MCF 10A (cell line): ENCODE results near the gene HMG20A. TPM values are rescaled to one million over a fixed set of nuclear protein-coding genes. Genes with fewer than 3 reads are reported as not detected.

ENCODE experiments used
- BruUV-seq: library from RNA; stranded (reverse); fragments of 400-500 nt; replicated peaks from 2 replicates; lab custom pipeline; 2021; lab: Mats Ljungman, UMichigan
- CTCF ChIA-PET: fragments of 300-600 bp; sonication (Branson Sonifier 250); formaldehyde crosslinking; extraction: SDS; loops from one replicate; lab custom pipeline; 2021; ENCODE audit warnings: antibody characterized with exemption, inconsistent platforms; lab: Yijun Ruan, JAX
- POLR2A ChIA-PET: fragments of 300-600, 350-650 bp; sonication (Branson Sonifier 250); formaldehyde crosslinking; extraction: SDS; loops from one replicate; lab custom pipeline; 2020; ENCODE audit warnings: antibody characterized with exemption, inconsistent platforms; lab: Yijun Ruan, JAX
- DNase-seq: peaks from one replicate; pipeline ENCODE4 v3.0.0-alpha.2; 2018; ENCODE audit not compliant: unreplicated experiment
- H3K27ac Mint-ChIP-seq: one replicate; pipeline ENCODE4 v1.8.0; 2022; ENCODE audit warnings: mild to moderate bottlenecking, low read depth, mixed read lengths; ENCODE audit not compliant: unreplicated experiment
- H3K27me3 Mint-ChIP-seq: one replicate; pipeline ENCODE4 v1.8.0; 2022; ENCODE audit warnings: mixed read lengths; ENCODE audit not compliant: insufficient read depth, unreplicated experiment
- H3K36me3 Mint-ChIP-seq: one replicate; pipeline ENCODE4 v1.8.0; 2022; ENCODE audit warnings: mild to moderate bottlenecking, moderate library complexity, mixed read lengths; ENCODE audit not compliant: insufficient read depth, unreplicated experiment
- H3K4me1 Mint-ChIP-seq: one replicate; pipeline ENCODE4 v1.8.0; 2022; ENCODE audit warnings: mixed read lengths; ENCODE audit not compliant: insufficient read depth, unreplicated experiment
- H3K4me3 Mint-ChIP-seq: one replicate; pipeline ENCODE4 v1.8.0; 2022; ENCODE audit warnings: mild to moderate bottlenecking, moderate library complexity, mixed read lengths; ENCODE audit not compliant: unreplicated experiment
- H3K9me3 Mint-ChIP-seq: one replicate; pipeline ENCODE4 v1.8.0; 2022; ENCODE audit warnings: mixed read lengths; ENCODE audit not compliant: unreplicated experiment
- intact Hi-C: fragments of 100-400 bp; cut with micrococcal nuclease; formaldehyde crosslinking; loops from 2 replicates; pipeline ENCODE4 v1.14.1; 2022
- total RNA-seq: library from RNA; stranded (reverse); gene quantifications from 2 replicates; pipeline ENCODE4 v1.2.3, GENCODE V29; 2022
- TF ChIP-seq, protein P1 (sequence below): fragments of 200-600 bp; IDR thresholded peaks from one replicate; pipeline ENCODE4 v1.8.0; 2022; ENCODE audit warnings: antibody characterized with exemption, mild to moderate bottlenecking; ENCODE audit not compliant: unreplicated experiment

HMG20A gene
- total RNA-seq, 1 experiment from 2014 or later: 39.7 TPM

DNA sequence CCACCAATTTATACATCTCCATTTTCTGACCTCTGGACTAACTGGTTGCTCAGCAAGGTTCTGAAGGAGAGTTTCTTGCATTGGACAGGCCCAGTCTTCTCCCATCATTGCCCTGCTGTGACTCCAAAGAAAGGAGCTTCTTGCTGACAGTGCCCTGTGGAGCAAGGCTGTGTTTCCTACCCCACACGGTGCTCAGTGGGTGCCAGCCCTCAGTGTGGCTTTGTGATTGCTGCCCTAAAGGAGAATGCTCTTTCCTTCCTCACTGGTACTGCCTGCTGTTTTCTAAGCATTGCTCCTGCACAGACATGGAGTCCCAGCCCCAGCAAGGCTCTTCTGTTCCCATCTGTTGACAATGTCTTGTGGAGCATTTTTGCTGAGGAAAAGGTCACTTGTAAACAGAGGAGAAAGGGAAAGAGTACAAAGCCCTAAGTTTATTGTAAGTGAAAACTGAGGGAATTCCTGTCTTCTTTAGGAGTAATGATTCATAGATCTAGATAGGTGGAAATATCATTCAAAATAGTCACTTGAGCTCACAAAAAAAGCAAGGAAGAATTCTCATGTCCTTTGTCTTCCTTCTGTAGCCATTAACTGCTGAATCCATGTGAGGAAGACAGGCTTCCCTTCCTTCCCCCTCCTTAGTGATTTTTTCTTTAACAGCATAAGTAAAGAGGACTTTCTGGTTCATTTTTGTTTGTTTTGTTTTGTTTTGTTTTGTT, 62.9 kb downstream of the HMG20A start:
- Mint-ChIP-seq H3K36me3 (peaks cover 45% of the 10 kb centered on the region), H3K9me3 (no peaks in the 10 kb centered on the region), H3K27ac (no peak overlapping the region), H3K4me1 (peaks cover 20% of the 10 kb centered on the region), H3K27me3 (no peaks in the 10 kb centered on the region), H3K4me3 (no peak overlapping the region)
- DNase-seq: no peak
- POLR2A ChIA-PET: interaction anchor here (0.5 to 2.2 kb wide), 4 partner anchors 10 to 280 kb away, joined by 3 to 5 read pairs (median 4); no protein-coding TSS in a partner anchor
- BruUV-seq: no TSS peak
- TF ChIP-seq, protein P1, sequence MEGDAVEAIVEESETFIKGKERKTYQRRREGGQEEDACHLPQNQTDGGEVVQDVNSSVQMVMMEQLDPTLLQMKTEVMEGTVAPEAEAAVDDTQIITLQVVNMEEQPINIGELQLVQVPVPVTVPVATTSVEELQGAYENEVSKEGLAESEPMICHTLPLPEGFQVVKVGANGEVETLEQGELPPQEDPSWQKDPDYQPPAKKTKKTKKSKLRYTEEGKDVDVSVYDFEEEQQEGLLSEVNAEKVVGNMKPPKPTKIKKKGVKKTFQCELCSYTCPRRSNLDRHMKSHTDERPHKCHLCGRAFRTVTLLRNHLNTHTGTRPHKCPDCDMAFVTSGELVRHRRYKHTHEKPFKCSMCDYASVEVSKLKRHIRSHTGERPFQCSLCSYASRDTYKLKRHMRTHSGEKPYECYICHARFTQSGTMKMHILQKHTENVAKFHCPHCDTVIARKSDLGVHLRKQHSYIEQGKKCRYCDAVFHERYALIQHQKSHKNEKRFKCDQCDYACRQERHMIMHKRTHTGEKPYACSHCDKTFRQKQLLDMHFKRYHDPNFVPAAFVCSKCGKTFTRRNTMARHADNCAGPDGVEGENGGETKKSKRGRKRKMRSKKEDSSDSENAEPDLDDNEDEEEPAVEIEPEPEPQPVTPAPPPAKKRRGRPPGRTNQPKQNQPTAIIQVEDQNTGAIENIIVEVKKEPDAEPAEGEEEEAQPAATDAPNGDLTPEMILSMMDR: no peak
- CTCF ChIA-PET: interaction anchor here (2.0 to 2.8 kb wide), 2 partner anchors 14 to 59 kb away, joined by 9 to 12 read pairs; no protein-coding TSS in a partner anchor
- intact Hi-C loops: no loop called here

DNA sequence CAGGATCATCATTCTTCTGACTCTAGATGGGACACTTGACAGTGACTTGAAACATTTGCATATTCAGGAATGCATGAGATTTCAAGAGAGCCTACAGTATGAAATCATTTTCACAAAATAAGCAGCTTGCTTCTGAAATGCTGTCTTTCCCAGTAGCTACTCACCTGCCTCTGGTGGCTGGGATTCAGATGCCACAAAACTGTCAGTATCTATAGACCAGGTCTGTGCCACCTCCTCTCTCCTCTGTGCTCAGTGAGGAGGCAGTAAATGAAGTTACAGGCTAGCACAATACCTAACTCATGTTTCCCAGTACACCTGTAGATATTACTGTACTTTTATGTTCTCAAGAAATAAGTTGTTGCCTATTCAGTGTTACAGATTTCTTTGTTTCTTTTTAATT, 64.3 kb downstream of the HMG20A start:
- Mint-ChIP-seq H3K27ac (no peak overlapping the region), H3K9me3 (no peaks in the 10 kb centered on the region), H3K27me3 (no peaks in the 10 kb centered on the region), H3K36me3 (peaks cover 37% of the 10 kb centered on the region), H3K4me1 (peaks cover 20% of the 10 kb centered on the region), H3K4me3 (no peak overlapping the region)
- ChIA-PET POLR2A (no interaction called here), CTCF (interaction anchor here (1.0 to 1.2 kb wide), 2 partner anchors 12 to 297 kb away, joined by 3 to 4 read pairs; no protein-coding TSS in a partner anchor)
- intact Hi-C loops: no loop called here
- no TSS peak for BruUV-seq
- no peak for DNase-seq
- TF ChIP-seq, protein P1: no peak

DNA sequence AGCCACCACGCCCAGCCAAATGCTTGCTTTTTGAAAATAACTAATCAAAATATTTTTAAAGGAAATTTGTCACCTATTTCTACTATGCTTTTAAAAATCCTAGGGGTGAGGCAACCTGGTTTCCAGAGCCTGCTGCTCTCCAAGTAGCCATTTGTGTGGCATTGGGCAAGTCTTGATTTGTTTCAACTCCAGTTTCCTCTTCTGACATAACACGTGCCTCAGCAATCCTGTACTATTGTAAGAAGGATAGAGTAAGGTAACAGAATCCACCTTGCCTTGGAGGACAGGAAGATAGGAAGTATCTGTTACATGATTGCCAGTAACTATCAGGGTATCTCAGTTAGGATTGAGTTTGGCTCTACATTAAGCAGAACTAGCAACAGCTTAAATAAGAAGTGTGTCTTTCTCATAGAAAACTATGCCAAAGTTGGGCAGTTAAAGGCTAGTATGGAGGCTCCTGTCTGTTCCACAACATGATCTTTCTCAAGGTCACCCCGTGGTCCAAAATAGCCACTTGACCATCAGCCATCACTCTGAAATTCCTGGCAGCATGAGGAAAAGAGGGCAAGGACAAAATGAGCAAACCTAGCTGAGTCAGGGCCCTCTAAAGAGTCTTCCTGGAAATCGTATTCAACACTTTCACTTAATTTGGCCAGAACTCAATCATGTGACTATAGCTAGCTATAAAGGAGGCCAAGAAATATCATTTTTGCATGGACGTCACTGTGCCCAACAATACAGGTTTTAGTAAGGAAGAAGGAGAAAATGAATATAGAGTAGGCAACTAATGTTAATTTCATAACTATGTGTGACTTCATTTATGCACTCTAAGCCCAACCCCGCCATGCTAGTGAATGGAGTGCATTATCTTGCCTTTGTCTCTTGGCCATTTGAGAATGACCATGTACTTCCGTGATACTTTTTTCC, 66.1 kb downstream of the HMG20A start:
- no peak overlapping the region for H3K4me3 Mint-ChIP-seq
- peaks cover 12% of the 10 kb centered on the region for H3K4me1 Mint-ChIP-seq
- H3K27me3 Mint-ChIP-seq: no peaks in the 10 kb centered on the region
- TF ChIP-seq, protein P1: no peak
- POLR2A ChIA-PET: interaction anchor here (1.1 kb wide), 1 partner anchor 10 kb away, joined by 3 read pairs; no protein-coding TSS in a partner anchor
- intact Hi-C loops: no loop called here
- H3K27ac Mint-ChIP-seq: no peak overlapping the region
- CTCF ChIA-PET: interaction anchor here (0.7 to 3.1 kb wide), 5 partner anchors 10 to 379 kb away, joined by 3 to 15 read pairs (median 3); no protein-coding TSS in a partner anchor
- H3K9me3 Mint-ChIP-seq: no peaks in the 10 kb centered on the region
- peak; percentile 33 for DNase-seq
- no TSS peak for BruUV-seq
- H3K36me3 Mint-ChIP-seq: peaks cover 37% of the 10 kb centered on the region
